HG03097 (cell line): ENCODE measurements around the gene BTNL8.

Experiments
- ATAC-seq: cut with Tn5 transposase; IDR thresholded peaks from one replicate; pipeline ENCODE4 v1.9.1; 2021; ENCODE audit not compliant: unreplicated experiment, low FRiP score

Gene BTNL8

GRCh38 chr5:180950291-180950949 lies 51.5 kb downstream of the BTNL8 start:
- no peak for ATAC-seq

GRCh38 chr5:180959661-180960060 lies 60.7 kb downstream of the BTNL8 start:
- no peak for ATAC-seq

- no peak for ATAC-seq
Observed at GRCh38 chr5:180960209-180960608, 61.2 kb downstream of the BTNL8 start.

GRCh38 chr5:180969406-180969805 lies 70.4 kb downstream of the BTNL8 start:
- ATAC-seq = no peak

GRCh38 chr5:180970336-180970735 lies 71.4 kb downstream of the BTNL8 start:
- ATAC-seq = no peak

- ATAC-seq = no peak
Observed at GRCh38 chr5:180970875-180971274, 71.9 kb downstream of the BTNL8 start.

- no peak for ATAC-seq
Observed at GRCh38 chr5:180974612-180975315, 75.8 kb downstream of the BTNL8 start.

GRCh38 chr5:180975338-180975737 lies 76.4 kb downstream of the BTNL8 start:
- ATAC-seq = no peak

- ATAC-seq = no peak
Observed at GRCh38 chr5:180976518-180976917, 77.6 kb downstream of the BTNL8 start.

GRCh38 chr5:180977852-180978251 lies 78.9 kb downstream of the BTNL8 start:
- no peak for ATAC-seq

GRCh38 chr5:180982008-180982741 lies 83.2 kb downstream of the BTNL8 start:
- no peak for ATAC-seq

GRCh38 chr5:180988016-180988415 lies 89.1 kb downstream of the BTNL8 start:
- ATAC-seq = no peak

- no peak for ATAC-seq
Observed at GRCh38 chr5:180988592-180988991, 89.6 kb downstream of the BTNL8 start, which contains the start of gene BTNL3. Gene BTNL3 (plus strand): TSS chr5:180988846. CDS start chr5:180989029, 183 bp downstream.

GRCh38 chr5:180990086-180990881 lies 91.3 kb downstream of the BTNL8 start:
- no peak for ATAC-seq

GRCh38 chr5:180990882-180991242 lies 91.9 kb downstream of the BTNL8 start:
- ATAC-seq = no peak
